GM12801 (cell line): Measurements from ENCODE around the gene PTPRG.

ENCODE experiments used
- TF ChIP-seq, protein P1 (sequence below): IDR thresholded peaks from one replicate; pipeline ENCODE4 v1.5.1; 2011; ENCODE audit warnings: control low read depth; ENCODE audit not compliant: insufficient read length; ENCODE audit errors: extremely low read depth

PTPRG gene

DNA sequence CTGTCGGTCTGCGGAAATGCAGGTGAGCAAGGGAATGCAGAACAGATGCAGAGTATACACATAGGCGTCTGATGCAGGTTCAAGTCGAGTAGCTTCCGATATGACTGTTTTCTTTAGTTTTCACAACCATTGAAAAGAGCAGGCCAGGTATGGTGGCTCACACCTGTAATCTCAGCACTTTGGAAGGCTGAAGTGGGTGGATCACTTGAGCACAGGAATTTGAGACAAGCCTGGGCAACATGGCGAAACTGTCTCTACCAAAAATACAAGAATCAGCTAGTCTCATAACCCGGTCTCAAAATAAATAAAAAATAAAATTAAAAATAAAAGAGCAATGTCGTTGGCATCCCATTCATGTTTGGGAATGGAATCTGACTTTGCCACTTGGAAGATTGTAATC lies 101.5 kb downstream of the PTPRG start:
- TF ChIP-seq, protein P1, sequence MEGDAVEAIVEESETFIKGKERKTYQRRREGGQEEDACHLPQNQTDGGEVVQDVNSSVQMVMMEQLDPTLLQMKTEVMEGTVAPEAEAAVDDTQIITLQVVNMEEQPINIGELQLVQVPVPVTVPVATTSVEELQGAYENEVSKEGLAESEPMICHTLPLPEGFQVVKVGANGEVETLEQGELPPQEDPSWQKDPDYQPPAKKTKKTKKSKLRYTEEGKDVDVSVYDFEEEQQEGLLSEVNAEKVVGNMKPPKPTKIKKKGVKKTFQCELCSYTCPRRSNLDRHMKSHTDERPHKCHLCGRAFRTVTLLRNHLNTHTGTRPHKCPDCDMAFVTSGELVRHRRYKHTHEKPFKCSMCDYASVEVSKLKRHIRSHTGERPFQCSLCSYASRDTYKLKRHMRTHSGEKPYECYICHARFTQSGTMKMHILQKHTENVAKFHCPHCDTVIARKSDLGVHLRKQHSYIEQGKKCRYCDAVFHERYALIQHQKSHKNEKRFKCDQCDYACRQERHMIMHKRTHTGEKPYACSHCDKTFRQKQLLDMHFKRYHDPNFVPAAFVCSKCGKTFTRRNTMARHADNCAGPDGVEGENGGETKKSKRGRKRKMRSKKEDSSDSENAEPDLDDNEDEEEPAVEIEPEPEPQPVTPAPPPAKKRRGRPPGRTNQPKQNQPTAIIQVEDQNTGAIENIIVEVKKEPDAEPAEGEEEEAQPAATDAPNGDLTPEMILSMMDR: no peak

DNA sequence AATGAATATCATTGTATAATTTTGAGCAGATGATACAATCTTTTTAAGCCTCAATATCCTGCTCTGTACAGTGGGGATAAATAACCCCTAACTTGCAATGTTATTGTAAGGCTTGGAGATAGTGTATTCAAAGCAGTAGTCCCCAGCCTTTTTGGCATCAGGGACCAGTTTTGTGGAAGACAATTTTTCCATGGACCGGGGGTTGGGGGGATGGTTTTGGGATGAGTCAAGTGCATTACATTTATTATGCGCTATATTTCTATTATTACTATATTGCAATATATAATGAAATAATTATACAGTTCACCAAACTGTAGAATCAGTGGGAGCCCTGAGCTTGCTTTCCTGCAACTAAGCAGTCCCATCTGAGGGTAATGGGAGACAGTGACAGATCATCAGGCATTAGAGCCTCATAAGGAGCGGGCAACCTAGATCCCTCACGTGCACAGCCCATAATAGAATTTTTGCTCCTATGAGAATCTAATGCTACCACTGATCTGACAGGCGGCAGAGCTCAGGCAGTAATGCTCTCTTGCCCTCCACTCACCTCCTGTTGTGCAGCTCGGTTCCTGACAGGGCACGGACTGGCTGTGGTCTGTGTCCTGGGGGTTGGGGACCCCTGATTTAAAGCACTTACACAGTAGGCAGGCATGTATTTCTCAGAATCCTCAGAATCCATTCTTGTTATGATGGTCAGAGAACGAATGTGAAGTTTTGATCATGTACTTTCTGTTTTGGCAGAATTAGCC lies 102.2 kb downstream of the PTPRG start:
- TF ChIP-seq, protein P1: no peak

DNA sequence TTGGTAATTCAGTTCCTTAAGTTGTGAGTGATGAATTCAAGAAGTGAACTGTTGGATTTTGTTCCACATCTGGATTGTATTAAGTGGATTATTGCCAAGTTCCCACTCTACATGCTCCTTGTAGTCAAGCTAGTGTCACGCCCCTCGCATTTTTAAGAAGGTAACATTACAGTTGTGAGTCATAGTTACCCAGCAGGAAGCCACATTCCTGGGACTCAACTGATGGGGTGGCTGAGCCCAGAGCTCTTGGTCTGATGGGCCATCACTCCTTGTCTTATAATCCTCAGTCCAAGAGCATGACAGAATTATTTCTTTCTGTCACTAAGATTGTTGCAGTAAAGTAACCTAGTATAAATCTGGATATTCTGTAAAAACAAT lies 102.7 kb downstream of the PTPRG start:
- TF ChIP-seq, protein P1: no peak

DNA sequence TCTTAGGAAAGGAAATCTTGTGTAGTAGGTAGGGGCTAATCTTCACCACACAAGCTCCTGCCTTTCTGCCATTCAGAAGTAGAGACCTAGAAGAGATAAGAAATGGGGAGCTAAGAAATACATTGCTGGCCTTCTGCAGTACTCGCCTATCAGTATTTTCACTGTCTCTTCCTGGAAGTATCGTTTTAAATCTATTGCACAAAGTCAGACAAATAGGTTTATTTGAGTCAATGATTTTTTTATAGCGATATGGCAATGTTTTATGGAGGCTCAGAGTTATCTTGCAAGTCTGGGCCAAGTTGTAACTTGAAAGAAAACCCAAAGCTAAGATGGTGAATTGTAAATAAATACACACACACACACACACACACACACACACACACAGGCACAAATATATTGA lies 103.8 kb downstream of the PTPRG start:
- TF ChIP-seq, protein P1: no peak

DNA sequence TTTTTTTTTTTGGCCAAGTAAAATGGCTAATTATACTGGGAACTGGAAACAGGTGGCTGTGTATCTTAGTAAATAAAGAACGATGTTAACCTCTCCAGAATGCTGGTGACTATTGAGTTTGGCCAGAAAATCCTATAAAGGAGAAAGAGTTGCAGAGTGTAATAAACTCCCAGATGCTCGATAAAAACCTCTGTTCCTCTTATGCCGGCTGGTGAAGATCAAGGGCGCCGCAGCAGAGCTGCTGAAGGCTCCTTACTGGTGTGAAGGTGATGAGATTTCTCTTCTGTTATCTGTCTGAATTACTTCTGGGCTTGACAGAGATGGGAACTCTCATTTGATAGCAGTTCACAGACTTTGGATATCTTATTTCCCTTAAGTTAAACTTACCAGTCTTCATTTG lies 104.6 kb downstream of the PTPRG start:
- TF ChIP-seq, protein P1: no peak

DNA sequence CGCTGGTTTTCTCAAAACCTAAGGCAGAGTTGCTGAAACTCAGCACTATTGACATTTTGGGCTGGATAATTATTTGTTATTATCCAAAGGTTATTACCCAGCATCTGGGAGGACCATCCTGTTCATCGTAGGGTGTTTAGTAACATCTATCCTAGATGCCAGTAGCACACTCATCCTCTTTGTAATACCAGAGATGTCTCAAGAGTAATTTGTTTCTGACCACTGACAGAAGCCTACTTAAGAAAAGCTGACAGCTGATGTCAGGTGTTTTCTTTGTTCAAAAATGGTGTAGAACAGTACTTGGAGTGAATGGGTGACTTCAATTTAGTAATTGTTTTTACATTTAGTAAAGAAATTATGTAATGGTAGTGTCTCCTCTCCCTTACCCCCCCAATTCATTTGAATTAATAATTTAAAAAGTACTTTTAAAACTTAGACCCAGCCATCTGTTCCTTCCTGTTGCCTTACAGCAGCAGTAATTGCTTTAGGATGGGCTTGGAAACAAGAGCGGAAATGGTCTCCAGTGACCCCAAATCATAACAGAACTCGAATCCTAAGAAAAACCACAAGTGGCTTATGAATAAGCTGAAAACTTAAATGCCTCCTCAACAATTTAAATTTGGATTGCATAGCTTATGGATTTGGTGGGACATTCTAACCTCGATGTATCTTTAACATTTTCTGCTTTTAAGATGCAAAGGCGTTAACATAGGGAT lies 105.4 kb downstream of the PTPRG start:
- TF ChIP-seq, protein P1: no peak

DNA sequence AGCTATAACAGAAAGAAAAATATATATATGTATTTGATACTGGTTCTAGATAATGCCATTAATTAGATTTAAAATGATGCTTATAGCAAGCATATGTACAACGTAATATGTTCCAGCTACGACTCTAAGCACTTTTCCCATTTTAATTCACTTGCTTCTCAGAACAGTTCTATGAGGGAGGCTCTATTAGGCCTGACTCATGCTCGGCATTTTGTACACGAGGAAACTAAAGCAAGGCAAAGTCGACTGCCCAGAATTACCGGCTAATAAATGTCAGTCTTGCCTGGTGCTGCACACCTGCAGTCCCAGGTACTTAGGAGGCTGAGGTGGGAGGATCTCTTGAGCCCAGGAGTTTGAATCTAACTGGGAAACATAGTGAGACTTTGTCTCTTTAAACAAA lies 106.0 kb downstream of the PTPRG start:
- TF ChIP-seq, protein P1: no peak
